Measurements from ENCODE around the gene PTOV1.

GRCh38 chr19:49876422-49877019, 25.6 kb downstream of the PTOV1 start:
- TF ChIP-seq, protein P1, sequence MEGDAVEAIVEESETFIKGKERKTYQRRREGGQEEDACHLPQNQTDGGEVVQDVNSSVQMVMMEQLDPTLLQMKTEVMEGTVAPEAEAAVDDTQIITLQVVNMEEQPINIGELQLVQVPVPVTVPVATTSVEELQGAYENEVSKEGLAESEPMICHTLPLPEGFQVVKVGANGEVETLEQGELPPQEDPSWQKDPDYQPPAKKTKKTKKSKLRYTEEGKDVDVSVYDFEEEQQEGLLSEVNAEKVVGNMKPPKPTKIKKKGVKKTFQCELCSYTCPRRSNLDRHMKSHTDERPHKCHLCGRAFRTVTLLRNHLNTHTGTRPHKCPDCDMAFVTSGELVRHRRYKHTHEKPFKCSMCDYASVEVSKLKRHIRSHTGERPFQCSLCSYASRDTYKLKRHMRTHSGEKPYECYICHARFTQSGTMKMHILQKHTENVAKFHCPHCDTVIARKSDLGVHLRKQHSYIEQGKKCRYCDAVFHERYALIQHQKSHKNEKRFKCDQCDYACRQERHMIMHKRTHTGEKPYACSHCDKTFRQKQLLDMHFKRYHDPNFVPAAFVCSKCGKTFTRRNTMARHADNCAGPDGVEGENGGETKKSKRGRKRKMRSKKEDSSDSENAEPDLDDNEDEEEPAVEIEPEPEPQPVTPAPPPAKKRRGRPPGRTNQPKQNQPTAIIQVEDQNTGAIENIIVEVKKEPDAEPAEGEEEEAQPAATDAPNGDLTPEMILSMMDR (IDR thresholded peaks at IDR 0.05; ENCODE audit: insufficient read depth, low read length, poor library complexity, severe bottlenecking): no peak
- no peak for TF ChIP-seq EZH2phosphoT487 (conservative IDR thresholded peaks at IDR 0.05; ENCODE audit: low read length)

Data from SU-DHL-6 (cell line).